GM20431 (cell line): ENCODE results near the gene ITCH.
"Not testable (repeated sequence)": the region's sequence is repeated elsewhere in the genome, so short reads cannot be mapped to it uniquely, and the experiment has no call there.

ENCODE experiments used
- in situ Hi-C: fragments of 300-500 bp; cut with MseI, MboI; formaldehyde crosslinking; loops from one replicate; pipeline ENCODE4 v1.15.0; 2020; ENCODE audit warnings: low sequenced_read_pairs; ENCODE audit not compliant: unreplicated experiment

ITCH gene

GRCh38 chr20:34374209-34374760, 11.2 kb downstream of the ITCH start:
- in situ Hi-C loops, result no loop called here

- in situ Hi-C loops, result no loop called here
Observed at GRCh38 chr20:34375977-34376430, 12.9 kb downstream of the ITCH start.

- in situ Hi-C loops, result no loop called here
Observed at GRCh38 chr20:34377072-34377847, 14.2 kb downstream of the ITCH start.

- in situ Hi-C loops, result no loop called here
Observed at GRCh38 chr20:34382174-34382573, 19.1 kb downstream of the ITCH start.

- in situ Hi-C loops, result not testable (repeated sequence)
Observed at GRCh38 chr20:34382877-34383455, 19.9 kb downstream of the ITCH start.

- in situ Hi-C loops, result no loop called here
Observed at GRCh38 chr20:34385464-34385863, 22.4 kb downstream of the ITCH start.

GRCh38 chr20:34388000-34388399, 24.9 kb downstream of the ITCH start:
- in situ Hi-C loops, result no loop called here

GRCh38 chr20:34388678-34389077, 25.6 kb downstream of the ITCH start:
- in situ Hi-C loops, result no loop called here

GRCh38 chr20:34389206-34389953, 26.3 kb downstream of the ITCH start:
- in situ Hi-C loops, result no loop called here

GRCh38 chr20:34389954-34390555, 27.0 kb downstream of the ITCH start:
- in situ Hi-C loops, result no loop called here

GRCh38 chr20:34396408-34396807, 33.3 kb downstream of the ITCH start:
- in situ Hi-C loops, result no loop called here

GRCh38 chr20:34397096-34397495, 34.0 kb downstream of the ITCH start:
- in situ Hi-C loops, result no loop called here

- in situ Hi-C loops, result not testable (repeated sequence)
Observed at GRCh38 chr20:34400776-34401175, 37.7 kb downstream of the ITCH start.

GRCh38 chr20:34401741-34402455, 38.8 kb downstream of the ITCH start:
- in situ Hi-C loops, result no loop called here

- in situ Hi-C loops, result no loop called here
Observed at GRCh38 chr20:34402461-34402860, 39.4 kb downstream of the ITCH start.

GRCh38 chr20:34403063-34403827, 40.2 kb downstream of the ITCH start:
- in situ Hi-C loops, result no loop called here

GRCh38 chr20:34403908-34404307, 40.8 kb downstream of the ITCH start:
- in situ Hi-C loops, result no loop called here

- in situ Hi-C loops, result no loop called here
Observed at GRCh38 chr20:34404803-34405202, 41.7 kb downstream of the ITCH start.

- in situ Hi-C loops, result not testable (repeated sequence)
Observed at GRCh38 chr20:34405247-34405651, 42.2 kb downstream of the ITCH start.
